GM21825 (cell line): Measurements from ENCODE around the gene NKAIN2.
A peak's percentile ranks its signal among the peaks of the same experiment; 100 is the strongest.

Experiments used
- ATAC-seq: cut with Tn5 transposase; IDR thresholded peaks from one replicate; pipeline ENCODE4 v1.9.1; 2021; ENCODE audit warnings: mild to moderate bottlenecking, moderate library complexity; ENCODE audit not compliant: unreplicated experiment

NKAIN2 gene

DNA sequence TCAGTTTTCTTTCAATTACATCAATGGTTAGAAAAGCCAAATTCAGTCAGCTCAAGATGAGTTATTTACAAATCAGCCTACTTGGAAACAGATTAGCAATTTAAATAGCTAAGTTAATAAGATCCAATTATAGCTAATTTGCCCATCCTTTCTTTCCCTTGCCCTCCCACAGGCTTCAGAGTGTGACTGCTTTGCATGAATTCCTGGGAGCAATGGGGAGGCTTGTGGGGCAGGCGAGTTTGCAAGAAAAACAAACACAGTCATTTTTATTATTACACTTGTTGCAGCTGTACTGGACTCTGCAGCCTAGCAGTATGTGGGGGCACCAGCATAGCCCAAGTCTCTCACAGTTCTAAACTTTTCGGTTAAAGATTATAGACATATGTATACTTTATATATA is 219.0 kb downstream of the NKAIN2 start:
- ATAC-seq: no peak

DNA sequence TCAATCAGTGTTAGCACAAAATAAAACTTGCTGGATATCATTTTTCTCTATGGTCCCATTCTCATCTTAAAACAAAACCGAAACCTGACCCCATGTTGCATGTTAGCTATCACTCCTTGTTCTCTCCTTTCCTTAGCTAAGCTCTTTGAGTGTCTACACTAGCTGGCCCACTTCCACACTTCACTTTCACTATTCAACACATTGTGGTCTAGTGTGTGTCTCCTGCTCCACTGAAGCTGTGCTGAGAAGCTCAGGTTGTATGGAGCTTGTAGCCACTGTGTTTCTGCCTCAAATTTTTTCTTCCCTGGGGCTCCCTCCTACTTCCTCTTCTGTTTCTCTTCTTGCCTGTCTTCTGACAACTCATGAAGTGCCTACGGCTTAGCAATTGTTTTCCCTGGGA is 223.0 kb downstream of the NKAIN2 start:
- ATAC-seq: no peak

DNA sequence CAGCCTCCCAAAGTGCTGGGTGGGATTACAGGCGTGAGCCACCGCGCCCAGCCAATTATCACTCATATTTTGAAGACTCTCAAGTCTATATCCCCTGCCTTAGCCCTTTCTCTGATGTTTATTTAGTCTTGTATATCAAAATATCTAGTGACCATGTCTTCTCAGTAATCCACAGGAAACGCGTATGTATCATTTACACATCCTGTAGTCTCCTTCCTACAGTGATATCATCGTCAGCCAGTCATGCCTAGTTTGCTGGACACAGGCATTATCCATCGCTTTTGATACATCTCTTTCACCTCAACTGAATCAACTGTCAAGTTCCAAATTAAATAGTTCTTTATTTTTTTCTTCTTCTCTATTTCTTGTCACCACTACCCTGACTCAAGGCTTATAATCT is 223.7 kb downstream of the NKAIN2 start:
- no peak for ATAC-seq

DNA sequence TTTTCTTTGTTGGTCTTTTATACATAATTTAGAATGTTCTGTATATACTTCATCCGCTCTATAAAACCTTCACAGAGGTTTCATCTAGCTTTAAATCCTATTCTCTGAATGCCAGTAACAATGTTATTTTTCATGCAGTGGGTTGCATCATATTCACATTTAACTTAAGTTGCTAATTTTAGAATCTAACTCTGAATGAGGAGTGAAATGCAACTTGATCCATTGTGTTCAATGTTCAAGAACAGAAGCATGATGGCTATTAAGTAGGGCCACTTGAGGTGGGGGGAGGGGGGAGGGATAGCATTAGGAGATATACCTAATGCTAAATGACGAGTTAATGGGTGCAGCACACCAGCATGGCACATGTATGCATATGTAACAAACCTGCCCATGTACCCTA is 224.5 kb downstream of the NKAIN2 start:
- ATAC-seq: no peak

DNA sequence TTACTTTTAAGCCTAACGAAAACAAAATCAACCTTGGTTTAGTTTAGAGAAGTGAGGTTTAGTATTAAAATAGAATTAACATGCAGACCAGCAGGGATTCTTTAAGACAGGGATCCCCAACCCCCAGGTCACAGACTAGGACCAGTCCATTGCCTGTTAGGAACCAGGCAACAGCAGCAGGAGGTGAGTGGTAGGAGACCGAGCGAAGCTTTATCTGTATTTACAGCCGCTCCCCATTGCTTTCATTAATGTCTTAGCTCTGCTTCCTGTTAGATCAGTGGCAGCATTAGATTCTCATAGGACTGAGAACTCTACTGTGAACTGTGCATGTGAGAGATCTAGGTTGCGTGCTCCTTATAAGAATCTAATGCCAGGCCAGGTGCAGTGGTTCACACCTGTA is 225.9 kb downstream of the NKAIN2 start:
- no peak for ATAC-seq

DNA sequence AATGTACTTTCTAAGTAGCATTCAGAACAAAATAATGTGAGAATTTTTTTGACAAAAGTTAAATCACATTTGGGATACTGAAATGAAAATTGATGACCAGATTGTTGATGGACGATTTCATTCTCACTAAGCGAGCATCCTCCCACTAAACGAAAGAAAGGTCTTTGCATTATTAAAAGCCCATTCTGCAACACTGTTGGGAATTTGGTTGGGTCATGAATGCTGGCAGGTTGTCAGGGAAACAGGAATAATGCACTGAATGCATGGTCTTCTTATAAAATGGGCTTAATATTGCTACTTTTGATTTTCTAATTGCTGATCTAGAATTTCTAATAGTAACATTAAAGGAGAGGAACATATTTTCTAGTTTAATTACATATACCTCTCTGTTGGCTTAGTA is 229.8 kb downstream of the NKAIN2 start:
- ATAC-seq: no peak

DNA sequence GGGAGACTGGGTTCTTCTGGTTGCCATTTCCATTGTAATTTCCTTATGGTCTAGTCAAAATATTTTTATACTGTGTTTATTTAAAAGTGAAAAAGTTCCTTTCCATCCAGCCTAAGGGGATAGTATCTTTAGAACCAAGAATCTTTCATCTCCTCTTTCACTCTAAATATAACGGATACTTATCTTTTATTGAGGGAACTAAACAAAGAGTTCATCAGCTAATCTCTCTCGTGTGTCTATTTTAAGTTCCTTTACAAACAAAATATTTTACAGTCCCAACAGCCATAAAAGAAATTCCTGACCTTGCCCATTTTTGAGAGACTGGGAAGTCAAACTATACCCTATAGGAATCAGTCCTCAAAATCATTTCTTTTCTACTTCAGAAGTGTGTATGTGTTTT is 232.7 kb downstream of the NKAIN2 start:
- ATAC-seq: no peak

DNA sequence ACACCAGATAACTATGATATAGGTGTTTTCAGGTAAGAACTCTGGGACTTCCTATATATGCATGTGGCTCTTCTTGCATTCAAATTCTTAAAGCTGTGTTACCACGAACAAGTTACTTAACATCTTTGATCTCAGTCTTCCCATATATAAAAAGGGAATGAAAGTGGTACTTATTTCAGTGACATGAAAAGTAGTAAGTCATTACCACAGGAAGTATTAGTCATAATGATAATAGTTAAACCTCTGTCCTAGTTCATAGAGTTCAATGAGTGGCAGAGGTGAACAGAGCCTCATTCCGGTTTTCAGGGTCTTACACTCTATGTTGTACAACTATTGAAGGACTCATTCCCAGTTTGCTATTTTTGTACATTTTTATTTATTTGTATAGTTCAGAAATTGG is 237.0 kb downstream of the NKAIN2 start:
- ATAC-seq: peak; percentile 82

DNA sequence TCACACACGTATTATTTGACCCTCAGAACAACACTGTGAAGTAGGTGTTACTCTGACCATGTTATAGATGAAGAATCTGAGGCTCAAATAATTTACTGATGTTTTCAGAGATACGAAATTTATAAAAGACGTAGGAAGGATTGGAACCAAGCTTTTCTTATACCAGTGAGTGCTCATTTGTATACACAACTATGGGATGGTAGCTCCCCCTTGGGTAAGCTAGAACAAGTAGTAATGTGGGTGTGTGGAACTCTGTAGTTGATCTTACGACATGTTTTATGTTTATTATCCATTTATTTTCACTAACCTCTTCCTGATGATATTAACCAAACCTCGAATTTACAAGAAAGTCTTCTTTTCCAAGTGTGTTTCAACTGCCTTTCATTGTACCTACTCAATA is 248.5 kb downstream of the NKAIN2 start:
- ATAC-seq: no peak

DNA sequence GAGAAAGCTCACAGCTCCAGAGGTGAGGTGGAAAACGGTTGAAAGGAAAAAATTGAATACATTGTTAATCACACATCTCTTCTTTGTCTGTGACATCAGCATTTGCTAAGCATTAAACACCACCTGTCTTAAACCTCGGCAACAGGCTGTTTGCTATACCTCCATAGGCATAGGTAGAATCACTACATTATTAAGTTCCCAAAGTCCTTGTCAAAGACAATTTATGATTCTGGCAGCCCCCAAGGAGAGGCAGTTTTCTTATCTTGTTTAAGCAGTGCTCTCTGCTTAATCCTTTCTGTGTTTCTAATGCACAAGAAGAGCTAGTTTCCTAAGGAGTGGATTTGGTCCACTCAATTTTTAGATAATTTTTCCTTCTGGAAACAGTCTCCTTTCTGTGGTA is 249.7 kb downstream of the NKAIN2 start:
- no peak for ATAC-seq

DNA sequence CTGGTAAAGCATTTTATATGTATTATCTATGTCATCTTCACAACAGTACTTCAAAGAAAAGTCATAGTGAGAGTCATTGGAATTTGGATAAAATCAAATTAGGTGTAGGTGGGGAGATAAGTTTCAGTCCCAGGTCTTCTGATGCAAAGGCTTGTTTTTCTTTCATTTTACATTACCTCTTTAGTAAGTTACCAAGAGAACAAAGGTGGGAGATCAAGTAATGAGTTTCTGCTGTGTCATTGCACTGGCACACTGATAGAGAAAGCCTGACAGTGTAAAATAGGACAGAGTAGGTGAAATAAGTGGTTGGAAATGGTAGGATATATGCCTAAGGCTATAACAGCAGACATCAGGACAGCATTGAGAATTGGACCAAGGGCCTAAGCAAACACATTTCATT is 250.4 kb downstream of the NKAIN2 start:
- no peak for ATAC-seq

DNA sequence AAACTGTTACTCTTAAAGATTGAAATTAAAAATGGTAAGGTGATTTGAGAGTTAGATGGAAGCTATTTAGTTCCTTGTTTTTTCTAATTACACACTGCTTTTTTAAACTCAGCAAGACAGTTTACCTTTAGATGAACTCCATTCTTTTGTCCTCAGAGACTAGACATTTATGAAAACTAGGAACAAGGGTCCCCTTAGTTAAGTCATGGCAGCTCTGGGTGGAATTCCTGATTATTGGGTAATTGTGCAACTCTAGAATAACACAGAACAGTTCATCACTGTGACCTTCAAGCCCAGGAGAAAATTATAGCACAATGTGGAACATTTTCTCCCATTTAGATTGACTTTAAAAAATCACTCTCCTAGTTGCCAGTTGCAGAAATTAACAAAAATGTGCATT is 251.7 kb downstream of the NKAIN2 start:
- no peak for ATAC-seq

DNA sequence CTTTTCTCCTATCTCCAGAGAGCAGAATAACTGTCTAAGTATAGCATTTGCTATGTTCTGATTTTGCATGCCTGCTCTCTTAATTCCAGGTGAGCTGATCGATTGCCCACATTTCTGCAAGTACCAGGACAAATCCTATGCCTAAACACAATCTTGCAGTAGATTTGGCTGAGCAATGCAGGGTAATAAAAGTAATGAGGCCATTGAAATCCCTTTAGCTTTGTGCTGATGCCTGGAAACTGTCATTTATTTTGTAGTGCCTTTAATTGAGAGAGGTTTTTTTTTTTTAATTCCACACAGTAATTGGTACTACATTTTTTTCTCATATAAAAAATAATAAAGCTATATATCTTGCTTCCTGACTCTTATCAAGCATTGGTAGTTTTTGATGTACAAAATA is 252.3 kb downstream of the NKAIN2 start:
- no peak for ATAC-seq

DNA sequence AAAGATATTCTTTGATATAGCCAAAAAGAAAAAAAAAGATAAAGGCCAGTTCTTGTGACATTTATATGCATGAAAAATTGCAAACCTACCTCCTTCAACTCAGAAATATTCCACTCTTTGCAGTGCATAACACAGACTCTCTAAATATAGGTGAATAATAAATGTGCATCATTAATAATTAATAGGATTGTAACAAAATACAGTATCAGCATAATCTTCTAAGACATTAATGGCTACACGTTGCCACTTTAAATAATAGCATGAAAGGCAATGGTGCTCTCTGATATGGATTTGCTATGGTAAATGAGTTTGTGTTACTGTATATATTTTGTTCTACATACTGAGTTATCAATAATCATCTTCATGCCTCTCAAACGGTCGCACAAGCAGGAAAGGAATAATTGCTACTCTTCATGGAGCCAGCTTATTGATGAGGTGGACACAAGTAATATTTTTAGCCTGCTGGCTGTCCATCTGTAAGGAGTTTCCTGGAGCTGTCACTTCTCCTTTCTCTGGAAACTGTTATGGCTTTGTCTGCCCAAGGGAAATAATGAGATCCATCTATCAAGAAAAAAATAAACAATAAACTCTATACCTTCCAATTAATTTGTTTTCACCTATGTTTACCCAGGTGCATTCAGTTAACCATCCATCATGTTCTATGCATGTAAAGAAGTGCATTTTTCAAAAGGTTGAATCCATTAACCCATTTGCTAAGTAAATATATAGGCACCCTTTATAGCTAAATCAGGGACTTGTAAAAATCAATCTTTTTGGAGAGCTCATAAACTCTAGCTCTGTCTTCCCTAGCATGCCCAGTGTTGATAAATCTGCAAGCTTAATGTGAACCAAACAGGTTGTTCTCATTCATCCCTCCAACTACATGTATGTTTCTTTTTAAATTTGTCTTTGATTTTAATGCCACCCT is 253.0 kb downstream of the NKAIN2 start:
- ATAC-seq: no peak

DNA sequence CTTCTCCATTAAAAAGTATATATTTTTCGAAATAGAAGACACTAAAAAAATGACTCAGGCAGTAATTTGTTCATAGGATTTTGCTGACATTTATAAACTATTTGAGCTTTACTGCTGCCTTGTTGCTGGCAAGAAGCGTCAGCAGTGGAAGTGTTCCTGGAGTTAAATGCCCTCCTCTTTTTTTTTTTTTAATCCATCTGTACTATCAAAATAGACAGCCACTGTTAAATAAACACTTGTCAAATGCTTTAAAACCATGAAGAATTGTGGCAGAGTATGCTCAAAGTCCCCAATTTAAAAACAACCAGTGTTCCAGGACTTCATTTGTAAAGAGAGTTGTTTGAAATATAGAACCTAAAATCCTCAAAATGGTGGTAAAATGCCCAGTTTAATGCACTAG is 253.8 kb downstream of the NKAIN2 start:
- no peak for ATAC-seq

DNA sequence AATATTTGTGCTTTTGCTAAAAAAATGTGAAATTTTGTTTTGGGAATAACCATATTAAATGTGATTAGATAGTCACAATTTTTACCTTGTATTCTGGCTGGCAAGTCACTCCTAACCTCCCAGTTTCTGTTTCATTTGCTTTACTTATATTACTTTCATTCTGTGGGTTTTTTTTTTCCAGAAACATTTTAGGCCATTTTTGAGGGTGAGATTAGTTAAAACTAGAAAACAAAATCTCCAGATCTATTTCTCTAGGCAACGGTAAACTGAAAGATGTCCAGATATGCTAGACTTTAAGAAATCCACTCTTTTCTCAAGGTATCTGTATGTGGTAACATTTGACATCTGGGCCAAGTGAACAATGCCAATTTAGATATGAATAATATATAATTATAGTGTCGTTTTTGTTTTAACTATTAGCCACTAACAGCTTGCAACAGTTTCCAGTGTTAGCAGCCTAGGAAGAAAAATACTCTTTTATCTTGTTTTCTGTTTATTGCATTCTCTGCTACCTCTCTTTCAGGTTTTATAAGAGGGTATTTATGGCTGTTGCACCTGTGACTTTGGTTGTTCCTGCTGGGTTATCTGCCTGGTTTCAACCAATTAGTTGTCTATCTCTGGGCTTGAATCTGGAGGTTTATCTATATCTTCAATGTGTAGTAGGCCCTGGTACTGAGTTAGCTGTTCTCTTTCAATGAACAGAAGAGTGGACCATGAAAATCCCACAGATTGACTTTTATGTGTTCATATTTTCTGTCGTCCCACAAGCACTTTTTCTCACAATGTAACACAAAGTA is 260.9 kb downstream of the NKAIN2 start:
- ATAC-seq: no peak

DNA sequence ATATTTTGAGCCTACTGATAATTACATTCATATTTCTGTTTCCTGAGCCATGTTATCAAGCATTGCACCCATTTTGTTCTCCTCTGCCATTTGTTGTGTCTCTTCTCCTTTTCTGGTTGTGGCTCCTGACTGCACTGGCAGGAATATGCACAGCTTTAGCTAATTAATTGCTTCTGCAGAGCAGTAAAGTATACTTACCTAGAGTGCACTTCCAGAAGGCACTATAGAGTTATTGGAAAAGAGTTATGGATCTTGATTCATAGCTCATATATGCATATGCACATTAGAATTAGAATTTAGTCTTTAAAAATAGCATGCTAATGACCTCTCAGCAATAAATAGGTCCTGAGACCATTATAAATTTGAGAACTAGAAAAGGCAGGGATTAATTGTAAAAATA is 262.6 kb downstream of the NKAIN2 start:
- ATAC-seq: no peak

DNA sequence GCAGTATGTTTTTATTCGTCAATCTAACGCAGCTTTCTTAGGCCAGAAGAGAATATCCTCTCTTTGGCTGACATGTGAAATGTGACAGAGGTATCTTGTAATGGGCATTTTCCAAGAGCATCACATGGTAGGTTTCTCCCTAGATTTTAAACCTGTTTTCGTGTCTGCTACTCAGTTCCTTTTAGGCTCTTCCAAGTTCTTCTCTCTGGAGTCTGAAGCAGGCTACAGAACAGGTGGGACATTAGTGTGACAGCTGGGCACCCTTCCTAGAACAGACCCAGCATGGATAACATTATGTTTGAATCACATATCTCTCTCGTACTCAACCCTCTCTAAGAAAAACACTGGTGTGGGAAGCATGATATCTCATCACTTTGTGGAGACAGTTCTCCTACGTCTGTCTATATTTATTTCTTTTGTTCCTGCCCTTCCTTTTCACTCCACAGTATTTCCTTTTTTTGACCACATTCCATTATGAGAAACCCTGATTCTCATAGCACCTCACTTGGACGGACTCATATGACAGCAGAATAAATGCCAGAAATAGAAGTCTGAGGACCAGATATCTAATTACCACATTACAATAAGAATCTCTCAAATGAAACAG is 263.4 kb downstream of the NKAIN2 start:
- no peak for ATAC-seq

DNA sequence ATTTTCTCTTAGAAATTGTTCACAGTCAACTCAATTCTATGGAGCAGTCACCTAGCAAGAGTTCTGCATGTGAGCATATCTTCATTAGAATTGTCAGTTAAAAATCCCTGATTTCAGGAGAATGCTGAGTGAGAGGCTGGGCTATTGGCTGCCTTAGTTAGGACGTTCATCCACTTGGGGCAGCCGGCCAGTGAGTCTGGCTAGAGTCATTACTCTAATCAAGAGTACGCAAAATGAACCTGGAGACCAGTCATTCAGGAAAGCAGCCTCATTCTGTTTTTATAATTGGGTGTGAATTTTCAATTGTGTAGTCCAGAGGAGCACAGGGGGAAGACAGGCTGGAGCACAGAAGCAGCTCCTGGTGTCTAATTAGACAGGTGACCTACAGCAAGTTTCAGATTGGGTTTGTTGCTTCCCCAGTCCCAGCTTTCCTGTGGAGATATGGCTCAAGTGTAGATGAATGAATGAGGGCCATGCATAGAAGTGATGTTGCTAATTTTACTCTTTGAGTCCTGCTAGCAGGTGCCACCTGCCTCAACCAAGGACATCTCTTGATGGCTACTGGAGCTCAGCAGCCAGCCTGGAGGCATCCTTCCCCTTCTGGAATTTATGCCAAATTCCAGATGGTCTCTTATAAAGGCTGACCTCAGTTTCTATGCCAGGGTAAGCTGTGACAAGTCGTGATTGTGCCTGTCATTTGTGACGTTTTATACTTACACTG is 265.7 kb downstream of the NKAIN2 start:
- no peak for ATAC-seq

DNA sequence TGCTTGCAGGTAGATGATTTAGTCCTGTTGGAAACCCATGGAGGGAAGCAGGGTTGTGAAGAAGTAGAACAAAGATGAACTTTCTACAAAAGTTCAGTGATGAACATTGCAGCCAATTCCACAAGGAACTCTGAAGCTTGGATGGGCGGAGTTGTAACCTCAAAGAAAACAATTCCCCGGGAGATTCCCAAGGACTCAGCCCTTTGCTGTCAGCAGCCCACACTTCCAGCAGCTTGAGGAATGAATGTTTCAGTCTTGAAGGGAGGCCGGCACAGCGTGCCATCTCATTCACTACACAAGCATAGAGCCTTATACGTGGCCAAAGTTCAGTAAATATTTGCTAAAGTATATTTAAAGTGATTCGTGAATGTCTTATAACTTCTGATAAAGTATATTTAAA is 269.4 kb downstream of the NKAIN2 start:
- ATAC-seq: no peak
